Immature natural killer cell (primary cell): ENCODE data around the gene BCL7C. TPM values are rescaled to one million over a fixed set of nuclear protein-coding genes. Genes with fewer than 3 reads are reported as not detected.

ENCODE experiments used
- DNase-seq, 3 donors: peaks; one replicate each; pipeline ENCODE4 v3.0.0; 2022; ENCODE audit warnings: mixed read lengths in 1 of 3
- H3K27ac Mint-ChIP-seq, 6 donors: one replicate each; pipeline ENCODE4 v1.8.0; 2020; ENCODE audit warnings: mixed read lengths in 6 of 6, mild to moderate bottlenecking in 5 of 6, inconsistent platforms in 4 of 6, moderate library complexity in 3 of 6
- H3K27me3 Mint-ChIP-seq, 3 donors: one replicate each; pipeline ENCODE4 v1.8.0; 2020 to 2021; ENCODE audit warnings: low read depth in 3 of 3, mild to moderate bottlenecking in 3 of 3, mixed read lengths in 3 of 3, moderate library complexity in 3 of 3, inconsistent platforms in 1 of 3
- H3K36me3 Mint-ChIP-seq, 3 donors: one replicate each; pipeline ENCODE4 v1.8.0; 2020; ENCODE audit warnings: mixed read lengths in 3 of 3, inconsistent platforms in 2 of 3, mild to moderate bottlenecking in 2 of 3
- H3K4me1 Mint-ChIP-seq, 2 donors: one replicate each; pipeline ENCODE4 v1.8.0; 2020; ENCODE audit warnings: inconsistent platforms in 2 of 2, mild to moderate bottlenecking in 2 of 2, mixed read lengths in 2 of 2, moderate library complexity in 1 of 2
- H3K4me3 Mint-ChIP-seq, 5 donors: one replicate each; pipeline ENCODE4 v1.8.0; 2020; ENCODE audit warnings: mild to moderate bottlenecking in 5 of 5, mixed read lengths in 5 of 5, inconsistent platforms in 3 of 5, moderate library complexity in 3 of 5
- H3K9me3 Mint-ChIP-seq, 6 donors: one replicate each; pipeline ENCODE4 v1.8.0; 2020; ENCODE audit warnings: mild to moderate bottlenecking in 6 of 6, mixed read lengths in 6 of 6, inconsistent platforms in 4 of 6, moderate library complexity in 3 of 6
- polyA plus RNA-seq, 3 donors: library from polyadenylated mRNA; unstranded; fragments of 300-500 nt; fragmentation: Illumina TruSeq; gene quantifications; one replicate each; pipeline ENCODE4 v1.2.3, GENCODE V29; 2021

Gene BCL7C
- polyA plus RNA-seq, 3 donors from 2014 or later = 44.5 to 80.0 (median 60.7) TPM

DNA sequence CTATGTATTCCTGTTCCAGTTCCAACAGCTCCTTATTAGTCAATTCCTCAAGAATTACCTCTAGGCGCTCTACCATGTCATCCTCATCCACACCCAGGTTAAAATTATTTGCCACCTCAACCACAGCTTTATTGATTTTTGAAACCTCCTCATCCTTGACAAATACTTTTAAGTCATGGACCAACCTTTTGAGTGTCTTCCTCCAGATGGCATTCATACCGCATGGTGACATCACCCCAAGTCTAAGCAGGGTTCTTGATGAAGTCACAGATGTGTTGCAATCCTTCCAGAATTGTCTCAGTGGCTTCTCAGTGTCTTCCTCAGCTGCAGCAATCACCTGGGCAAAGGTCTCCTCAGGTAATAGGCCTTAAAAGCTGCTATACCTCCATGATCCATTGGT is 40.1 kb downstream of the BCL7C start:
- no peak for DNase-seq
- Mint-ChIP-seq H3K9me3 (no peaks in the 10 kb centered on the region), H3K4me3 (no peak overlapping the region), H3K27ac (peak overlapping the region in 1 of 6 donors; percentile 33), H3K4me1 (no peaks in the 10 kb centered on the region), H3K27me3 (peaks cover 0 to 2% (median 2%) of the 10 kb centered on the region in 3 donors), H3K36me3 (peaks cover 4 to 15% (median 4%) of the 10 kb centered on the region in 3 donors)

DNA sequence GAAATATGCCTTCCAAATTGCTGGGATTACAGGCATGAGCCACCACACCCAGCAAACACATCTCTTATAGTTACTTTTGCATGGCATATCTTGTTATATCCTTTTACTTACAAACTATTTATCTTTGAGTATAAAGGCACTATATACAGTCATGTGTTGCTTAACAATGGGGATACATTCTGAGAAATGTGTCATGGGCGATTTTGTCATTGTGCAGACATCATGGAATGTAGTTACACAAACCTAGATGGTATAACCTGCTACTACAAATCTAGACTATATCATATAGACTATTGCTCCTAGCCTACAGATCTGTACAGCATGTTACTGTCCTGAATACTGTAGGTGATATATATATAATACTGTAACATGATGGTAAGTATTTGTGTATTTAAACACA is 43.6 kb downstream of the BCL7C start:
- no peak for DNase-seq
- H3K27me3 Mint-ChIP-seq = peaks cover 0 to 2% (median 2%) of the 10 kb centered on the region in 3 donors
- no peaks in the 10 kb centered on the region for H3K9me3 Mint-ChIP-seq
- no peak overlapping the region for H3K27ac Mint-ChIP-seq
- no peak overlapping the region for H3K4me3 Mint-ChIP-seq
- H3K4me1 Mint-ChIP-seq = peaks cover 2 to 4% of the 10 kb centered on the region in 2 donors
- H3K36me3 Mint-ChIP-seq = peaks cover 0 to 8% (median 4%) of the 10 kb centered on the region in 3 donors

DNA sequence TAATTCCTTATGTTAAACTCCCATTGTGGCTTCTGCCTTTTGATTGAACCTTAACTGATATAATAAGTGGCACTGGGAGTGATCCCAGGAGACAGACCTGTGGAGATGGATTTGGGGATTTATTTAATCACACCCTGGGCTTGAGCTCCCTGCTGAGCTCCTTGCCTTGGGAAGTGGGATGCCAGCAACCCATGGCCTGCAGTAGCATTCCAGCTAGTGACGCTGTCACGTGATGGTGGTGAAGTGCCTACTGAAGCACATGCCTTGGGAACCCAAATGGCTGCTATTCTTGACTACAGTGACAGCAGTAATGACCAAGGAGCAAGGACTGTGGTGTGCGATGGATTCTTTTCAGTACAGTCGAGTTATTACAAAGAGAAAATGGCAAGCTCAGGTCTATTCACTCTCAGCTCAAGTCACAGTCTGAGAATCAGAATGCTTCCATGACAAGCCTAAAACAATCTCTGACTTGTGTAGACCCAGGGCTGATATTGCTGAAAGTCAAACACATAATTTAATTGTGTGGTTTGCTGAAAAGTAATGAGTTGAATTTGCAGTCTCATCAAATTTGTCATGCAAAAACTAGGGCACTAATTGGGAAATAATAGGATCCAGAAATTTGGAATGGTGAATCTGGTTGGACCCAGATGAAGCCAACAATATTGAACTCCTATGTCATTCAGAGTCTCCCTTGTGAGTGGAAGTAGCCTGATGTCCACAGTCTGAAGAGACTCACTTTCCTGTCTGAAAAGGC is 47.1 kb downstream of the BCL7C start:
- no peaks in the 10 kb centered on the region for H3K9me3 Mint-ChIP-seq
- H3K27ac Mint-ChIP-seq = no peak overlapping the region

DNA sequence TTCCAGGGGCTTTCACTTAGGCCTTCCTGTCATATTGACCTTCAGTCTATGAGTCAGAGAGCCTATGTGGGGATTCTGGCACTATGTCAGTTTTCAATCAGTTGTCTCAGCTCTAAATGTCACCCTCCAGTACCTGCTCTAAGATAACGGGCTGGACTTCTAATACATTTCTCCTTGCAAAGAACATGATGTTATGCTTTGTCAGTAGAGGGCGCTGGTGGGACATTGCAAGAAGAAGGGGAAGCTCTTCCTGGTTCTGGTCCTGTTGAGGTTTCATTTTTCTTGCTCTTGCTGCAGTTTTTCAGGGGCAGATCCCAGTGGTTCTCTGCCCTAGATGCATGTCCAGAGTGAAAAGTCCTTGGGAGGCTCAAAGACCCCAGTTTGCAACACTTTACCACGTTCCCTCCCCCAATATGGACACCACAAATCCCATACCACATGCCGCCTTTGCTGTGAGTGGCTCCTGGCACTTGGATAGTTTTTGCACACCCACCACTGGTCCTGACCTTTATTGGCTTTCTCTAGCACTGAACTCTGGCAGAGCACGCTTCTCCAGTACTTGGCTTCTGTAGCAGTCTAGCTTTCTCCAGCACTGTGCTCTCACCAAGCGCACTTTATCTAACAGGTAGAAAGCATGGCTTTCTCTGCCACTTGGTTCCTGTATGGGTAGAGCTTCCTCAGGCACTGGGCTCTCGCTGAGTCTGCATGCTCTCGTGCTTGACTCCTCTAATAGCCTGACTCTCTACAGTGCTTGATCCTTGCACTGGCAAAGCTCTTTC is 49.0 kb downstream of the BCL7C start:
- peaks cover 0 to 4% (median 0%) of the 10 kb centered on the region in 3 donors for H3K36me3 Mint-ChIP-seq
- peak overlapping the region; percentile 67 to 89 (median 75) for H3K27ac Mint-ChIP-seq
- H3K4me1 Mint-ChIP-seq = peaks cover 11 to 12% of the 10 kb centered on the region in 2 donors
- H3K9me3 Mint-ChIP-seq = no peaks in the 10 kb centered on the region
- H3K27me3 Mint-ChIP-seq = peaks cover 0 to 2% (median 0%) of the 10 kb centered on the region in 3 donors
- DNase-seq = peak; percentile 81 to 87 (median 84)
- peak overlapping the region in 4 of 5 donors; percentile 39 to 77 (median 60) for H3K4me3 Mint-ChIP-seq

More for the DNA sequence above, 47.1 kb downstream of the BCL7C start:
- Mint-ChIP-seq H3K27me3 (peaks cover 0 to 2% (median 0%) of the 10 kb centered on the region in 3 donors), H3K4me3 (no peak overlapping the region), H3K4me1 (peaks cover 11 to 12% of the 10 kb centered on the region in 2 donors), H3K36me3 (peaks cover 0 to 4% (median 0%) of the 10 kb centered on the region in 3 donors)
- no peak for DNase-seq

DNA sequence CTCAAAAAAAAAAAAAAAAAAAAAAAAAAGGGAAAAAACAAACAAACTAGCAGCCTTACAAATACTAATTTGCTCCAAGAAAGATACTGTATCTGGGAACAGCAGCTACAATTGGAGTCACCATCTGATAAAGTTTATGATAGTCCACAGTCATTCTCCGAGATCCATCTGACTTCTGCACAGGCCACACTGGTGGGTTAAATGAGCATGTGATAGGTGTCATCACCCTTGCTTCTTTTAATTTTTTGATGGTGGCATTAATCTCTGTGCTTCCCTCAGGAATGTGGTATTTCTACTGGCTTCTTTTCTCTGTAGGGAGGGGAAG is 49.6 kb downstream of the BCL7C start:
- peaks cover 11 to 12% of the 10 kb centered on the region in 2 donors for H3K4me1 Mint-ChIP-seq
- H3K9me3 Mint-ChIP-seq = no peaks in the 10 kb centered on the region
- DNase-seq = no peak
- H3K27me3 Mint-ChIP-seq = peaks cover 0 to 2% (median 0%) of the 10 kb centered on the region in 3 donors
- H3K36me3 Mint-ChIP-seq = peaks cover 0 to 4% (median 0%) of the 10 kb centered on the region in 3 donors
- peak overlapping the region in 3 of 6 donors; percentile 67 to 80 (median 70) for H3K27ac Mint-ChIP-seq
- H3K4me3 Mint-ChIP-seq = no peak overlapping the region

DNA sequence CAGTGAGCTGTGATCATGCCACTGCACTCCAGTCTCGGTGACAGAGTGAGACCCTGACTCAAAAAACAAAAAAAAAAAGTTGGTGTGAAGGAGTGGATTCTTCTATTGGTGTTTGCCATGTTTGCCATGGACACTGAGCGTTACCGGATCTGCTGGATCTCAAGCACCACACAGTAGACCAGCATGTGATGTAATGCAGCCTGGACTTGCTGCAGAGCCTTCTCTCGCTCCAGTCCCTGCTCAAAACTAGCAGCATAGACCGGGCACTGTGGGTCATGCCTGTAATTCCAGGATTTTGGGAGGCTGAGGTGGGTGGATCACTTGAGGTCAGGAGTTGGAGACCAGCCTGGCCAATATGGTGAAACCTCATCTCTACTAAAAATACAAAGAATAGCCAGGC is 50.4 kb downstream of the BCL7C start:
- H3K4me1 Mint-ChIP-seq = peaks cover 11 to 12% of the 10 kb centered on the region in 2 donors
- H3K27ac Mint-ChIP-seq = no peak overlapping the region
- H3K4me3 Mint-ChIP-seq = no peak overlapping the region
- no peaks in the 10 kb centered on the region for H3K9me3 Mint-ChIP-seq
- DNase-seq = no peak
- H3K36me3 Mint-ChIP-seq = peaks cover 0 to 4% (median 0%) of the 10 kb centered on the region in 3 donors
- H3K27me3 Mint-ChIP-seq = no peaks in the 10 kb centered on the region

DNA sequence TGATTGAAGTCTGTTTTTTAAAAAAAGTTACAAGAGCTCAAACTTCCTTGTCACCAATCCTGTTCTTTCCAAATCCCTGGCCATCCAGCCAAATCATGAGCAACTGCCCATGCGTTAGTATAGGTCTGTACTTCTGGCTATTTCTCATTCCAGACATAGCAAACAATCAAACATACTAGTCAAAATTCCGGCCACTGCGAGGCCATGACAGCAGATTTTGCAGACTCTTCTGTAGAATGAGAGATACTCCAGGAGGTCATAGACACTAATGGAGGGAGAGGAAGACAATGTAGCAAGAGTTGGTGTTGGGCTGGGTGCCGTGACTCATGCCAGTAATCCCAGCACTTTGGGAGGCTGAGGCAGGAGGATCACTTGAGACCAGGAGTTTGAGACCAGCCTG is 50.9 kb downstream of the BCL7C start:
- Mint-ChIP-seq H3K9me3 (no peaks in the 10 kb centered on the region), H3K27me3 (no peaks in the 10 kb centered on the region), H3K4me1 (peaks cover 10 to 12% of the 10 kb centered on the region in 2 donors), H3K27ac (no peak overlapping the region), H3K36me3 (peaks cover 0 to 4% (median 0%) of the 10 kb centered on the region in 3 donors), H3K4me3 (no peak overlapping the region)
- DNase-seq = no peak

DNA sequence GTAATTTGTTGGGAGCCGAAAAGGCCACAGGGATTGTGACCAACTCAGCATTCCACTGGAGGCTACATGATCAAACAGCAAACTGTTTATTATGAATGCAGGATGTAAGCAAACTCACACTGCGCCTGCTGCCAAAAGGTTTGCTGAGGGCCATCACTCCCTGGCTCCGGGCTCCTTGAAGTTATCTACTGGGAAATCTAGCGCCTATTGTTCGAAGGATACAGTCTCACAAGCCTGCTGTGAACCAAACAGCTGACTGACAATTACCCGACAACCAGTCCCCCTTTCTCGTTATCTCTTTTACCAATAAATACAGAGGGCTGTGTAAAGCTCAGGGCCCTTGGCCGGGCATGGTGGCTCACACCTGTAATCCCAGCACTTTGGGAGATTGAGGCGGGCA is 52.5 kb downstream of the BCL7C start:
- peaks cover 9 to 12% of the 10 kb centered on the region in 2 donors for H3K4me1 Mint-ChIP-seq
- no peaks in the 10 kb centered on the region for H3K9me3 Mint-ChIP-seq
- no peak overlapping the region for H3K27ac Mint-ChIP-seq
- no peak overlapping the region for H3K4me3 Mint-ChIP-seq
- H3K27me3 Mint-ChIP-seq = peaks cover 0 to 2% (median 0%) of the 10 kb centered on the region in 3 donors
- DNase-seq = no peak
- peaks cover 0 to 4% (median 0%) of the 10 kb centered on the region in 3 donors for H3K36me3 Mint-ChIP-seq

DNA sequence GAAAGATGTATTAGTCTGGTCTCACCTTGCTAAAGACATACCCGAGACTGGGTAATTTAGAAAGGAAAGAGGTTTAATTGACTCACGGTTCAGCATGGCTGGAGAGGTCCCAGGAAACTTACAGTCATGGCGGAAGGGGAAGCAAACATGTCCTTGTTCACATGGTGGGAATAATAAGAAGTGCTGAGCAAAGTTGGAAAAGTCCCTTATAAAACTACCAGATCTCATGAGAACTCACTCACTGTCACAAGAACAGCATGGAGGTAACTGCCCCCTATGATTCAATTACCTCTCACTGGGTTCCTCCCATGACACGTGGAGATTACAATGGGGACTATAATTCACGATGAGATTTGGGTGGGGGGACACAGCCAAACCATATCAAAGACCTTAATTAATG is 53.3 kb downstream of the BCL7C start:
- Mint-ChIP-seq H3K4me3 (no peak overlapping the region), H3K27me3 (peaks cover 0 to 2% (median 0%) of the 10 kb centered on the region in 3 donors), H3K36me3 (peaks cover 0 to 4% (median 0%) of the 10 kb centered on the region in 3 donors), H3K27ac (peak overlapping the region in 1 of 6 donors; percentile 34), H3K4me1 (peaks cover 9 to 12% of the 10 kb centered on the region in 2 donors), H3K9me3 (no peaks in the 10 kb centered on the region)
- DNase-seq = no peak

DNA sequence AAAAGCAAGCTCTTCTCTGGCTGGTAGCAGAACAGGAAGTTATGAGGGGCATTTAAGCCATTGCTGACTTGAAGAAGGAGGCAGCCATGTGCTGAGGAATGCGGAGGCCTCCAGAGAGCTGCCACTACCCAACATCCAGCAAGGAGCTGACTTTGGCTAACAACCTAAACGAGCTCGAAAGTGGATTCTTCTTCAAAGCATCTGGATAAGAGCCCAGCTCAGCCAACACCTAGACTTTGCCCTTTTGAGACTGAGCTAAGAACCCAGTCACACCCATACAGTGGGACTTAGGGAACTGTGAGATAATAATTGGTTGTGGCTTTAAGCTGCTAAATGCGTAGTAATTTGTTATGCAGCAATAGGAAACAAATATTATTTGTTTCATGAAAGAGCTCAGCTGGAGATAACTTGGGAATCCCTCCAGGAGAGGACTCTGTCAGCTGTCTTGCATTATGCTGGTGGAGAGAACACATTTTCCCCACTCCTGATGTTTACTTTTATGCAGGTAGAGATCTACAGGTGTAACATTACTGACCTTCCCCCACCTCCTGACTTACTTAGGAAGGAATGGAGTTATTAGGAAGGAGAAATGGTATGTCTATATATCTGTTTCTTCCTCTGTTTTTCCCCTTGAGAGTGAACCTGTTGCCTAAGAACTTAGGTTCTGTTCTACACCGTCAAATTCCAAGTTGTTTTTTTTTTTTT is 54.2 kb downstream of the BCL7C start:
- no peak overlapping the region for H3K27ac Mint-ChIP-seq
- H3K4me1 Mint-ChIP-seq = peaks cover 2 to 4% of the 10 kb centered on the region in 2 donors
- peaks cover 0 to 2% (median 0%) of the 10 kb centered on the region in 3 donors for H3K27me3 Mint-ChIP-seq
- peaks cover 0 to 3% (median 0%) of the 10 kb centered on the region in 3 donors for H3K36me3 Mint-ChIP-seq
- no peaks in the 10 kb centered on the region for H3K9me3 Mint-ChIP-seq
- H3K4me3 Mint-ChIP-seq = no peak overlapping the region
- DNase-seq = no peak

DNA sequence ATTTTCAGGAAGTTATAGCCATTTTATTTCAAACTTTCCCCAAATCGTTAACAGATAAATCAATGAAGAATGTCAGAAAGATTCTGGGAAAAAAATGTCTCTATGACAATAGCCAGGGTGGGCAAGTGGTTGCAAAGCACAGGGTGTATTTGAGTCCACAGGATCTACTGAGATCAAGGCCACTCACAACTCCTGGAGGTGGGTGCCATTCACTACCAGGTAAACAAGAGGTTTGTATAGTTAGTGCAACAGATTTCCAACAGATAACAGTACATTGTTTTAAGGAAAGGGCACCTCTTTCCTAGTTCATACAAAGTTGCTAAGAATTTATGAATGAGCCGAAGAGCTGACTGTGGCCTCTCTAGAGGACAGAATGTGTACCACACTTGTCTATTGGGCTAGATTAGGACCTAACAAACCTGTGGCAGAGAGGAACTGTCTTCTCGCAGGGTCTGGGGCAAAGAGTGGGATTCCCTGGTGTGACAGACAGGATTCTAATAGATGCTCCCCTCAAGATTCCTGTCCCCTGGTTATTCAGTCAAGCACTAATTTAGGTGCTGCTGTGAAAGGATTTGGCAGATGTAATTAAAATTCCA is 54.9 kb downstream of the BCL7C start:
- Mint-ChIP-seq H3K4me1 (no peaks in the 10 kb centered on the region), H3K36me3 (no peaks in the 10 kb centered on the region), H3K9me3 (no peaks in the 10 kb centered on the region), H3K27me3 (peaks cover 0 to 2% (median 0%) of the 10 kb centered on the region in 3 donors), H3K27ac (no peak overlapping the region), H3K4me3 (no peak overlapping the region)
- no peak for DNase-seq

DNA sequence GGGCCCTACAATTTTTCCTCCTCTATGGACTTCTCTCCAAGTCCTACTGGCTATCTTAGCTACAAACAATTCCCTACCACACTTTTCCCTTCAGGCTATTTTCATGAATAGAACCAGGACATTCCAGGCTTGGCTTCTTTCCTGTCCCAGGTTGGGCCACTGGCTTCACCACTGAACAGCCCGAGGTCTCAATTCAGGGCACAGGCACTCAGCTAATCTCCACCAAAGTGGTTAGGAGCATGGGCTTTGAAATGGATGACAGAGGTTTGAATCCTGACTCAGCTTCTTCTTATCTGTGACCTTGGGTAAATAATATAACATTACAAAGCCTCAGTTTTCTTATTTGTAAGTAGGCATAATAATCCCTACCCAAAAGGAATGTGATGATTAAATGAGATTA is 56.0 kb downstream of the BCL7C start:
- no peak overlapping the region for H3K4me3 Mint-ChIP-seq
- H3K27me3 Mint-ChIP-seq = peaks cover 0 to 2% (median 0%) of the 10 kb centered on the region in 3 donors
- no peak overlapping the region for H3K27ac Mint-ChIP-seq
- DNase-seq = no peak
- no peaks in the 10 kb centered on the region for H3K36me3 Mint-ChIP-seq
- H3K9me3 Mint-ChIP-seq = no peaks in the 10 kb centered on the region
- H3K4me1 Mint-ChIP-seq = no peaks in the 10 kb centered on the region
